SK-N-SH (cell line): Measurements from ENCODE around the gene ZNF892. TPM values are rescaled to one million over a fixed set of nuclear protein-coding genes. Genes with fewer than 3 reads are reported as not detected.

Source experiments
- polyA plus RNA-seq, 3 experiments: library from polyadenylated mRNA; depleted of rRNA; stranded (reverse); fragments of >200 nt; gene quantifications; 2 replicates each; pipeline ENCODE4 v1.2.3, GENCODE V29; 2012

ZNF892 gene
- polyA plus RNA-seq, 1 of the 3 experiments (the other 2 are of a cell fraction) = 1.4 TPM

Other genes with a start within 250 kb of the ZNF892 start
- gene MAL, start 181.8 kb upstream of the ZNF892 start, polyA plus RNA-seq (2012; rRNA removed) = not detected in 2 replicates
- 32.8 and 40.4 TPM in 2 replicates for gene MRPS5, start 85.7 kb upstream of the ZNF892 start, polyA plus RNA-seq (2012; rRNA removed)
- 9.0 and 12.5 TPM in 2 replicates for gene ZNF514, start 47.7 kb upstream of the ZNF892 start, polyA plus RNA-seq (2012; rRNA removed)
- 1.6 and 2.3 TPM in 2 replicates for gene ZNF2, start 41.7 kb upstream of the ZNF892 start, polyA plus RNA-seq (2012; rRNA removed)
- gene PROM2, start 66.9 kb downstream of the ZNF892 start, polyA plus RNA-seq (2012; rRNA removed) = 0.38 and 0.49 TPM in 2 replicates
- 0.97 and 1.6 TPM in 2 replicates for gene KCNIP3, start 89.8 kb downstream of the ZNF892 start, polyA plus RNA-seq (2012; rRNA removed)
- gene FAHD2A, start 195.2 kb downstream of the ZNF892 start, polyA plus RNA-seq (2012; rRNA removed) = 40.5 and 48.2 TPM in 2 replicates